BLaER1 treated with 17β-estradiol and CSF1 and Interleukin-3, amounts not matched to agents 10 nM and 100 nM (cell line): ENCODE measurements around the gene ZBTB20.

ENCODE experiments used
- H3K27ac ChIP-seq, 11 experiments: shearing (Covaris generic); formaldehyde crosslinking; 2 replicates each; pipeline ENCODE4 v1.8.1; 2022
- H3K27me3 ChIP-seq, 11 experiments: shearing (Covaris generic); formaldehyde crosslinking; 2 replicates each; pipeline ENCODE4 v1.8.1; 2022
- H3K36me3 ChIP-seq, 11 experiments: shearing (Covaris generic); formaldehyde crosslinking; 2 replicates each; pipeline ENCODE4 v1.8.1; 2022
- H3K4me1 ChIP-seq, 10 experiments: shearing (Covaris generic); formaldehyde crosslinking; 2 replicates each; pipeline ENCODE4 v1.8.1; 2022
- H3K4me2 ChIP-seq, 11 experiments: shearing (Covaris generic); formaldehyde crosslinking; 2 replicates each; pipeline ENCODE4 v1.8.1; 2022
- H3K4me3 ChIP-seq, 10 experiments: shearing (Covaris generic); formaldehyde crosslinking; 2 replicates each; pipeline ENCODE4 v1.8.1; 2022
- H3K9ac ChIP-seq, 11 experiments: shearing (Covaris generic); formaldehyde crosslinking; 2 replicates each; pipeline ENCODE4 v1.8.1; 2022
- H3K9me3 ChIP-seq, 11 experiments: shearing (Covaris generic); formaldehyde crosslinking; replicated peaks in 1 of 11; 2 replicates each; pipeline ENCODE4 v1.8.1; 2022
- H4K20me1 ChIP-seq, 11 experiments: shearing (Covaris generic); formaldehyde crosslinking; 2 replicates each; pipeline ENCODE4 v1.8.1; 2022
- Cebpa-rat ChIP-seq, 11 experiments: shearing (Covaris generic); IDR thresholded peaks; 2 replicates each; pipeline ENCODE4 v1.8.1; 2022

ZBTB20 gene

GRCh38 chr3:114746502-114746901, 400.6 kb downstream of the ZBTB20 start:
- no peaks in the 10 kb centered on the region for H4K20me1 ChIP-seq
- H3K9me3 ChIP-seq = no peaks in the 10 kb centered on the region; a peak in 1 of 22 replicates
- H3K27me3 ChIP-seq = no peaks in the 10 kb centered on the region
- H3K4me2 ChIP-seq = peak overlapping the region; percentile 12 to 51 (median 33); a peak in 17 of 22 replicates
- no peak overlapping the region for H3K9ac ChIP-seq
- no peaks in the 10 kb centered on the region; a peak in 1 of 20 replicates for H3K4me1 ChIP-seq
- no peak for TF ChIP-seq Cebpa-rat (IDR thresholded peaks at IDR 0.05)
- H3K27ac ChIP-seq = no peak overlapping the region; a peak in 1 of 22 replicates
- no peaks in the 10 kb centered on the region for H3K36me3 ChIP-seq
- H3K4me3 ChIP-seq = no peak overlapping the region

- H4K20me1 ChIP-seq = no peaks in the 10 kb centered on the region
- H3K4me2 ChIP-seq = no peak overlapping the region; a peak in 1 of 22 replicates
- no peaks in the 10 kb centered on the region; a peak in 1 of 22 replicates for H3K9me3 ChIP-seq
- TF ChIP-seq Cebpa-rat (IDR thresholded peaks at IDR 0.05) = no peak
- H3K9ac ChIP-seq = no peak overlapping the region
- H3K36me3 ChIP-seq = no peaks in the 10 kb centered on the region
- H3K27ac ChIP-seq = no peak overlapping the region
- no peaks in the 10 kb centered on the region for H3K27me3 ChIP-seq
- no peaks in the 10 kb centered on the region; a peak in 1 of 20 replicates for H3K4me1 ChIP-seq
- no peak overlapping the region for H3K4me3 ChIP-seq
These were observed 401.5 kb downstream of the ZBTB20 start for GRCh38 chr3:114745322-114746240.

- Histone ChIP-seq H4K20me1 (no peaks in the 10 kb centered on the region), H3K4me2 (no peak overlapping the region), H3K4me3 (no peak overlapping the region), H3K27me3 (no peaks in the 10 kb centered on the region), H3K4me1 (no peaks in the 10 kb centered on the region; a peak in 1 of 20 replicates), H3K27ac (no peak overlapping the region), H3K9me3 (no peaks in the 10 kb centered on the region), H3K36me3 (no peaks in the 10 kb centered on the region), H3K9ac (no peak overlapping the region)
- no peak for TF ChIP-seq Cebpa-rat (IDR thresholded peaks at IDR 0.05)
These were observed 403.2 kb downstream of the ZBTB20 start for GRCh38 chr3:114743746-114744485.

- no peak for TF ChIP-seq Cebpa-rat (IDR thresholded peaks at IDR 0.05)
- Histone ChIP-seq H3K9ac (no peak overlapping the region), H3K4me3 (no peak overlapping the region), H3K9me3 (no peaks in the 10 kb centered on the region), H3K4me1 (no peaks in the 10 kb centered on the region), H3K27ac (no peak overlapping the region), H3K27me3 (no peaks in the 10 kb centered on the region), H3K36me3 (no peaks in the 10 kb centered on the region), H3K4me2 (no peak overlapping the region), H4K20me1 (no peaks in the 10 kb centered on the region)
These were observed 406.0 kb downstream of the ZBTB20 start for GRCh38 chr3:114741066-114741465.

GRCh38 chr3:114739627-114740026, 407.5 kb downstream of the ZBTB20 start:
- H3K27ac ChIP-seq = no peak overlapping the region
- no peak overlapping the region for H3K4me3 ChIP-seq
- no peaks in the 10 kb centered on the region for H3K9me3 ChIP-seq
- no peaks in the 10 kb centered on the region for H3K36me3 ChIP-seq
- no peaks in the 10 kb centered on the region for H3K4me1 ChIP-seq
- no peaks in the 10 kb centered on the region for H4K20me1 ChIP-seq
- H3K27me3 ChIP-seq = no peaks in the 10 kb centered on the region
- H3K4me2 ChIP-seq = no peak overlapping the region
- no peak overlapping the region for H3K9ac ChIP-seq
- TF ChIP-seq Cebpa-rat (IDR thresholded peaks at IDR 0.05) = no peak

GRCh38 chr3:114732353-114732752, 414.7 kb downstream of the ZBTB20 start:
- no peak for TF ChIP-seq Cebpa-rat (IDR thresholded peaks at IDR 0.05)
- Histone ChIP-seq H3K27me3 (no peaks in the 10 kb centered on the region), H4K20me1 (no peaks in the 10 kb centered on the region), H3K27ac (no peak overlapping the region), H3K36me3 (no peaks in the 10 kb centered on the region), H3K4me1 (peaks cover 0 to 5% (median 0%) of the 10 kb centered on the region in 10 experiments; a peak in 1 of 20 replicates), H3K4me2 (no peak overlapping the region), H3K9ac (no peak overlapping the region), H3K9me3 (no peaks in the 10 kb centered on the region), H3K4me3 (no peak overlapping the region)

- TF ChIP-seq Cebpa-rat (IDR thresholded peaks at IDR 0.05) = no peak
- Histone ChIP-seq H3K9ac (no peak overlapping the region), H3K4me2 (no peak overlapping the region), H4K20me1 (no peaks in the 10 kb centered on the region), H3K4me3 (no peak overlapping the region), H3K36me3 (no peaks in the 10 kb centered on the region), H3K27me3 (no peaks in the 10 kb centered on the region), H3K27ac (no peak overlapping the region), H3K4me1 (peaks cover 0 to 9% (median 0%) of the 10 kb centered on the region in 10 experiments; a peak in 2 of 20 replicates), H3K9me3 (no peaks in the 10 kb centered on the region)
These were observed 416.7 kb downstream of the ZBTB20 start for GRCh38 chr3:114730397-114730796.

GRCh38 chr3:114727373-114727772, 419.7 kb downstream of the ZBTB20 start:
- H3K27ac ChIP-seq = no peak overlapping the region
- no peaks in the 10 kb centered on the region for H3K27me3 ChIP-seq
- H3K4me1 ChIP-seq = peaks cover 0 to 9% (median 0%) of the 10 kb centered on the region in 10 experiments; a peak in 2 of 20 replicates
- H3K4me2 ChIP-seq = peak overlapping the region in 1 of 11 experiments; percentile 7; a peak in 1 of 22 replicates
- no peak overlapping the region for H3K9ac ChIP-seq
- no peaks in the 10 kb centered on the region for H4K20me1 ChIP-seq
- H3K4me3 ChIP-seq = no peak overlapping the region
- TF ChIP-seq Cebpa-rat (IDR thresholded peaks at IDR 0.05) = no peak
- no peaks in the 10 kb centered on the region for H3K36me3 ChIP-seq
- no peaks in the 10 kb centered on the region for H3K9me3 ChIP-seq

GRCh38 chr3:114725966-114726365, 421.1 kb downstream of the ZBTB20 start:
- H4K20me1 ChIP-seq = no peaks in the 10 kb centered on the region
- H3K4me1 ChIP-seq = peaks cover 0 to 9% (median 0%) of the 10 kb centered on the region in 10 experiments; a peak in 2 of 20 replicates
- no peaks in the 10 kb centered on the region for H3K27me3 ChIP-seq
- no peak overlapping the region for H3K27ac ChIP-seq
- no peak overlapping the region for H3K4me3 ChIP-seq
- no peaks in the 10 kb centered on the region for H3K9me3 ChIP-seq
- no peaks in the 10 kb centered on the region for H3K36me3 ChIP-seq
- H3K4me2 ChIP-seq = no peak overlapping the region
- H3K9ac ChIP-seq = no peak overlapping the region
- TF ChIP-seq Cebpa-rat (IDR thresholded peaks at IDR 0.05) = no peak
